Glomerular visceral epithelial cell (primary cell): Measurements from ENCODE around the gene SETBP1.

Experiments used
- DNase-seq: peaks from one replicate; pipeline ENCODE4 v3.0.0-alpha.2; 2016; ENCODE audit errors: extremely low spot score

Gene SETBP1

DNA sequence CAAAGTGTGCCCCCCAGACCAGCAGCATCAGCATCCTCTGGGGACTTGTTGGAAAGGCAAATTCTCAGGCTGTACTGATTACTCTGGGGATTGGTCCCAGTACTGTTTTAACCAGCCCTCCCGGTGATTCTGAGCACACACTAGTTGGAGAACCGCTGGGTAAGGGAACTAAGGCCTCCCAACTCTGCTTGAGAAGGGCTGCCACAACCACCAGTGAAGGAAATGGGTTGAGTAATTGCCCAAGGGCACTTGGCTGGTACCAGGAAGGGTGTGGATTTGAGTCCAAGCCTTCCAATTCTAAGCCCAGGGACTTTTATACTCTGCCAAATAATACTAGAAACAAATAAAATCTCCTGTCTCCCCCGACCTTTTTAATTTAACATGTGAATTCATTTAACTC lies 219.9 kb downstream of the SETBP1 start:
- DNase-seq: no peak

GRCh38 chr18:44901283-44901682 lies 220.6 kb downstream of the SETBP1 start:
- DNase-seq: no peak

- DNase-seq: no peak
These were observed 222.6 kb downstream of the SETBP1 start for GRCh38 chr18:44903327-44903726.

GRCh38 chr18:44904768-44905167 lies 224.1 kb downstream of the SETBP1 start:
- no peak for DNase-seq

GRCh38 chr18:44909191-44909719 lies 228.6 kb downstream of the SETBP1 start:
- DNase-seq: no peak

DNA sequence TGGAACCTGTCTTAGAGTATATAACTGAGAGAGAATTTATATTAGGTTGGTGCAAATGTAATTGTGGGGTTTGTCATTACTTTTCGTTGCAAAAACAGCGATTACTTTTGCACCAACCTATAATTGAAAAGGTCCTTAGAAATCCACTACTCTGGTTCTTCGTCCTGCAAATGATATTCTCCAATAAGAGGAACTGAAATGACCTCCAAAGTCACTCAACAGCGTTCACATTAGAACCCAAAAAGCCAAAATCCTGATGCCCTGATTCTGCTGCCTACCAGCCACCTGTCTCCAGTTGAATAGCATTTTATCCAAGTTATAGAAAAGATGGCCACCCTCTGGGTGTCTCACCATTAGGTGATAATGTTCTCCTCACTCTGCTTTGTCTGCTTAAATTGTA lies 230.6 kb downstream of the SETBP1 start:
- DNase-seq: no peak

- DNase-seq: no peak
These were observed 231.1 kb downstream of the SETBP1 start for GRCh38 chr18:44911773-44912172.

- no peak for DNase-seq
These were observed 232.2 kb downstream of the SETBP1 start for GRCh38 chr18:44912740-44913478.

GRCh38 chr18:44914028-44914427 lies 233.3 kb downstream of the SETBP1 start:
- DNase-seq: no peak

- no peak for DNase-seq
These were observed 234.5 kb downstream of the SETBP1 start for GRCh38 chr18:44915213-44915612.

DNA sequence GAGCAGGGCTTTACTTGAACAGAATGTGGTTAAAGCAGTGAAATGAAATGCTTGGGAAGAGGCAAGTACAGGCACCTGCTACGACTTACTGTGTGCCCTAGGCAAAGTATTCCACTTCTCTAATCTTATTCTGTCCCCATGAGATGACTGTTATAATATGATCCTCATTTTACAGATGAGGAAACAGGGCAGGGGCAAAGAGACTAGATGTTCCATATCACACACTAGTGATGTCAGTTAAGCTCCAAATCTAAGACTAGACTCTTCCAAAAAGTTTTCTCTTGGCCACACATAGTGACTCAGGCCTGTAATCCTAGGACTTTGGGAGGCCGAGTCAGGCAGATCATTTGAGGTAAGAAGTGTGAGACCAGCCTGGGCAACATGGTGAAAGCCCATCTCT lies 235.0 kb downstream of the SETBP1 start:
- DNase-seq: no peak

DNA sequence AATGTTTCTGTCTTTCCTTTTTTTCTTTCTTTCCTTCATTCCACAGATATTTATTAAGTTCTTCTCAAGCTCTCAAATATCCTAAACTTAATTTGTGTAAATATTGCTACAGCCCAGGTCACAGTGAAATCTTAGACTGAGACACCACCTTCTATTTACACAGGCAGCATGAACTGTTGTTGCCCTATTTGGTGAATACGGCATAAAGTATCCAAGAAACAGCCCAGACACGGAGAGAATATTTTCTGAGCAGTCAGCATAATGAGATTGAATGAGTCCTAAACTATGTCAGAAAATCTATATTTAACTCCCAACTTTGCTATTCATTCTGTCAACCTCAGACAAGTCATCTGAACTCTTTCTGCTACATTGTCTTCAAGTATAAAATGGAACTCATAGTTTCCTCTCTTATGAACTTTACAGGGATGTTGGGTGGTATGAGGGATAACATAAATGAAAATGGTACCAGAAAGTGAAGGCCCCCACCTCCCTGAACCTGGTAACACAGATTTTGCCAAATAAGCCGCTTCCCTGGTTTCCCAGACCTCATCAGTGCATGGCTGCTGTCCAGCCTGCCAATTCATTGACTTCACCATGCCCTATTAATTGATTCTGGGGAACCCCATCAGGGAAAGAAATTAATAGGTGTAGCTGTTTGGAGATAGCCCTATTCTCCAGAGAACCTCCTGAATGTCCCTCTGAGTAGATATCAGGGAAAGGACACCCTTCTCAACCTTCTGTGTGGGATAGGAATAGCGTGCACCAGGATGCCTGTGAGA lies 235.9 kb downstream of the SETBP1 start:
- no peak for DNase-seq

- no peak for DNase-seq
These were observed 236.8 kb downstream of the SETBP1 start for GRCh38 chr18:44917216-44918141.

GRCh38 chr18:44918142-44918476 lies 237.4 kb downstream of the SETBP1 start:
- DNase-seq: no peak

- DNase-seq: no peak
These were observed 239.8 kb downstream of the SETBP1 start for GRCh38 chr18:44920441-44920840.

DNA sequence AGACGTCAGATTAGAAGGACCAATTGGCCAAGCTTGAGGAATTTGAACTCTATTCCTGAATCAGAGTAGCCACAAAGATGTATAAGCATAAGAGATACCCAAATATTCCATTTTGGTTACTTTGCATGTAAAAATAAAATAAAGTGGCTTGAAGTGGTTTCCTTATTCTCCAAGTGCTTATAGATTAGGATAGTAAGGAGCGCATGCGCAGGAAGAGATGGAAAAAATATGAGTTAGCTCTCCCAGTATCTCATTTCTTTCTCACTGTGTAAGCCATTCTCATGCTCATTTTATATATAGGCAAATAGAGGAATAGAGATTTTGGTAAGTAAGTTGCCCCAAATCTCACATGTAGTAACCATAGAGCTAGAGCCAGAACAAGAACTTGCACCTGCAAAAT lies 241.3 kb downstream of the SETBP1 start:
- no peak for DNase-seq

DNA sequence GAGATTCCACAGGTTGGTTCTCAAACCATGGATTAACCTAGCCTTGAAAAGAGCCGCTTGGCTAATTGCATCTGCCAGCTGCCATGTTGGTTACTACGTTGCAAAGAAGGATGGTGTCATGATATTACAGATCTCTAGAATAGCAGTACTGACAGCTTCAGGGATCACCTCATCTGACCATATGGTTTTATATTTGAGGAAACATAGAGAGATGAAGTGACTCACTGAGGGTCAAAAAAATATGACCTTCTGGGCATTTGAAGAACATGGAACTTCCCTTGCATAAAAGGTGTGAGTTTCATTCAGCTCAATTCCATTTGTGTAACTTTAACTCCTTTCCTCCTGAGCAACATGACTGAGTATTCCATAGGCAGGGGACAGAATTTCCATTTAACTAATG lies 242.3 kb downstream of the SETBP1 start:
- DNase-seq: no peak

- DNase-seq: no peak
These were observed 244.3 kb downstream of the SETBP1 start for GRCh38 chr18:44924785-44925499.

GRCh38 chr18:44927127-44927849 lies 246.6 kb downstream of the SETBP1 start:
- no peak for DNase-seq

DNA sequence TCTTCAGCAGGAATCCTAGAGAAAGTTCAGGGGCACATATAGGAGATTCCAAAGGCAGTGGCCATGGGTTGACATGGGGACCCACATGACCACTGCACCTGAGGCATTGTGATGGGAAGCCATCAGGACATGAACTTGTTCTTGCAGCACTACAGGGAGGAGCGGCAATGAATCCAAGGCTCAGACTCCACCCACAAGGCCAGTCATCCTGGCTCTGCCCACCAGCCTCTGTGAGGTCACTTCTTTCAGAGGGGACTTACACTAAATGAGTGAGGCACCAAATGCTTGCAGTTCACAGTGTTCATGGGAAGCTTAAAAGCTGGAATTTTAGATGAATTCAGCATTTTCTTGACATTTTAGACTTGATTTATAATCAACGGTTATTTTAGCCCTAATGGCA lies 254.2 kb downstream of the SETBP1 start:
- DNase-seq: no peak

DNA sequence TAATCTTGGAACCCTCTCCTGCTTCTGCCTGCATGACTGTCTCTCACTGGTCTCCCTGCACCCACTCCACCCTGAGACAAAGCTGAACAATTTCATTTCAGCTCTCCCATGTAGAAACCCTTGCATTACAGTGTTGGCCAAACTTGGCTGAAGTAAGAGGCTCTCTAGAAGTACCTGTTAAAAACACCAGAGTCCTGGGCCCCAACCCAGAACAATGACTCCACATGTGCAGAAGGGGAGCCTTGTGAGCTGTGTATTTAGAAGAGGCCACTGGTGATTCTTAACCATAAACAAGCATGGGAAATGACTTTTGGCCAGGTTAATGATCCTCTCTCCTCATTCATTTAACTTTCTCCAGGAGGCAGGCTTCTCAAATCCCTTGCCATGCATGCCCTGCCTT lies 254.8 kb downstream of the SETBP1 start:
- no peak for DNase-seq
